Dermis microvascular lymphatic vessel endothelial cell (primary cell): ENCODE results near the gene NNT. TPM values are rescaled to one million over a fixed set of nuclear protein-coding genes. Genes with fewer than 3 reads are reported as not detected.
A peak's percentile ranks its signal among the peaks of the same experiment; 100 is the strongest.
"Not testable (repeated sequence)": the region's sequence is repeated elsewhere in the genome, so short reads cannot be mapped to it uniquely, and the experiment has no call there.

Experiments used
- DNase-seq, 2 donors: peaks; one replicate each; pipeline versions ENCODE4 v3.0.0 to v3.0.0-alpha.2; 2010; ENCODE audit warnings: low read depth in 2 of 2
- total RNA-seq: library from RNA; depleted of rRNA; stranded (reverse); fragments of >200 nt; gene quantifications from 2 replicates; pipeline ENCODE4 v1.2.1, GENCODE V29; 2014

NNT gene
- total RNA-seq, 1 donor from 2014 or later: 61.4 TPM

- DNase-seq: no peak
Measured at GRCh38 chr5:43702293-43702692, 99.3 kb downstream of the NNT start.

DNA sequence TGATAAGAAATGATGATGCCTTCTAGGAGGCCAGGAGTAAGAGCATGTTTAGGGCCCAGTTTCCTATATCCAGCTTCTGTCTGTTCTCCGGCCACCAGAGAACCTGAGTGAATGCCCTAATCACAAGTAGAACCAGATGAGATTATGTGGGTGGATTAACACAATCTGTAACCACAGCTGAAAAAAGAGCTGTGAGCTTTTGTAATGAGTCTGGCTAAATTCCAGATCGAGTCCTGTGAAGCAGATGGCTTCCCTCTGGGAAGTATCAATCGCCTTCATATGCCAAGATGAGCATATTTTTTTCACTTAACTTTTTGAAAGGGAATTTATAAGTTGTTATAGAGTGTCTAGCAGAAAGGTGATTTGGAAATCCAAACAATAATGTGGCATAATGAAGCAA lies 99.8 kb downstream of the NNT start:
- no peak for DNase-seq

DNA sequence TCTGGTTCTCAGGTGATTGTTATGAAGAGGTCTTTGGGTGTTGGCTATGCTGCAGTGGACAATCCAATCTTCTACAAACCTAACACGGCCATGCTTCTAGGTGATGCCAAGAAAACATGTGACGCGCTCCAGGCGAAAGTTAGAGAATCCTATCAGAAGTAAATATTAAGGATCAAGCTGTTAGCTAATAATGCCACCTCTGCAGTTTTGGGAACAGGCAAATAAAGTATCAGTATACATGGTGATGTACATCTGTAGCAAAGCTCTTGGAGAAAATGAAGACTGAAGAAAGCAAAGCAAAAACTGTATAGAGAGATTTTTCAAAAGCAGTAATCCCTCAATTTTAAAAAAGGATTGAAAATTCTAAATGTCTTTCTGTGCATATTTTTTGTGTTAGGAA lies 101.3 kb downstream of the NNT start:
- no peak for DNase-seq

- DNase-seq: not testable (repeated sequence)
Measured at GRCh38 chr5:43706576-43706975, 103.6 kb downstream of the NNT start.

GRCh38 chr5:43711496-43711895 lies 108.5 kb downstream of the NNT start:
- peak in 1 of 2 donors; percentile 11 for DNase-seq

DNA sequence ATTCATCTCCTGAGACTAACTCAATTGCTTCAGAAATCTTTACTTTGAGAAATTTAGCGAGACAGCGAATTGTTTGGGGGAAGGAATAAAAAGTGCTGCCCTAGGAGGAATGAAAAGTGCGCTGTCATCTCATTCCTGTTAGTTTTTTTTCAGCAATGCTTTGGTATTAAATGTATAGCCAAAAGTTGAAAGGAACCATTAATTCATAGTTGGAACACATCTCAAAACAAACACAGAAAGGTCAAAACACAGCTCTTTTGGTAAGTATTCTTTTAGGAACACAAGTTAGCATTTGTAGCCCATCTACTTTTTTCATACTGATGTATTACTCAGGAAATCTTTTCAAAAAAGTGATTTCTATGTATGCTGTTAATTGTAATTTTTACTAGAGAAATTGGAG lies 109.1 kb downstream of the NNT start:
- DNase-seq: no peak

DNA sequence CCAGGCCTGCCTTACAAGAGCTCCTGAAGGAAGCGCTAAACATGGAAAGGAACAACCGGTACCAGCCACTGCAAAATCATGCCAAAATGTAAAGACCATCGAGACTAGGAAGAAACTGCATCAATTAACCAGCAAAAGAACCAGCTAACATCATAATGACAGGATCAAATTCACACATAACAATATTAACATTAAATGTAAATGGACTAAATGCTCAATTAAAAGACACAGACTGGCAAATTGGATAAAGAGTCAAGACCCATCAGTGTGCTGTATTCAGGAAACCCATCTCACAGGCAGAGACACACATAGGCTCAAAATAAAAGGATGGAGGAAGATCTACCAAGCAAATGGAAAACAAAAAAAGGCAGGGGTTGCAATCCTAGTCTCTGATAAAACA lies 116.8 kb downstream of the NNT start:
- not testable (repeated sequence) for DNase-seq

DNA sequence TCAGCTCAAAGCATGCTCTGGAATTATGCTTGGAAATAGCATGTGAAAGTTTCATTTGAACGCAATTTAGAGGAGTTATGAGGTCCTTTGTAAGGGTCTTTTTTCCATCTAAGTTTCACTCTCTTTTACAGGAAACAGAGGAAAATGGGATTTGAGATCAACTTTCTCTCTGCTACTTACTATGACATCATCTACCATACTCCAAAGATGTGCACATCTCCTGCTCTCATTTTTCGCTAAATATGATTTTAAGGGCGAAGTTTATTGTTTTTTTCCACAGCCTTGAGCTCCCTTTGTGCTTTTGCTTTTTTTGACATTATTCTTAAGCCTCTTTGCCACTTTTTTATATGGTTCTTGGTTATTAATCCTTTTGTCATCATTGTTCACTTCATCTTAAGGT lies 125.6 kb downstream of the NNT start:
- DNase-seq: no peak

DNA sequence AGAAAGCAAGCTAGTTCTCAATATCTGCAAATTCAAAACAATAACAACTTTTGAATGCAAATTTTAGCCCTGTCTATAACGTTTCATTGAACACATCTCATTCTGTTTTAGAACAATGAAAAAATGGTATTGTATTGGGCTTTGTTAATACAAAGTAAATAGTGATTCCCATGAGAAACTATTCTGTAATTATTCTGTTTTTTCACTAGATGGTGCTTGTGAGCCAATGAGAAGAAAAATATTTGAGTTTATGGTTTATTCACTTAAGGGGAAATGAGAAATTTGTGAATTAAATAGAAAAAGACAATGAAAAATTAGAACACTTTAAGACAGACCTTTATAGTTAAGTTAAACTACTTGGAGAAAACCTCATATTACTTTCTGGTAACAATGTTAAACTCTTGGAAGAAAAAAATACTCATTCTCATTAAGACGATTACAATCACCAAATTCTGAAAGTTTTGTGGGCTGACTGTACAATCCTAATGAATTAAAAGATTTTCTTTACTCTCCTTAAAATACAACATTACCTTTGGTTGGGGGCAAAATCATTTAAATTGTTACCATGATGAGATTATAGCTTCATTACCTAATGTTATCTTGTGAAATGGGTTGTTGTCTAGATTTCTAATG lies 127.0 kb downstream of the NNT start:
- DNase-seq: peak; percentile 20 to 28

DNA sequence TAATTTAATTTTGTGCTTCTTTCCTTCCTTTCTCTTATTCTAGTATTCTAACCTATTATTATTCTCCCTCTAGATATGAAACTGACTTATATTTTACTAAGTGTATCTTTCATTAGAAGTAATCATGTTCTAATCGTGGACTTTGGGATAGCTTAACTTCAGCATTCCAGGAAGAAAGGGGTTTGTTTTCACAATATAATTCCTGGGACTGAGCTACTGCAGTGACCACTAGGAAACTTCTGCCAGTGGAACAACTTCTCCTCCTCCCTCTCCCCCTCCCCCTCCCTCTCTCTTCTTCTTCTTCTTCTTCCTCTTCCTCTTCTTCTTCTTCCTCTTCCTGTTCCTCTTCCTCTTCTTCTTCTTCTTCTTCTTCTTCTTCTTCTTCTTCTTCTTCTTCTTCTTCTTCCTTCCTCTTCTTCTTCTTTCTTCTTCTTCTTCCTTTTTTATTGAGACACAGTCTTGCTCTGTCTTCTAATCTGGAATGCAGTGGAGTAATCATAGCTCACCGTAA lies 127.9 kb downstream of the NNT start:
- DNase-seq: no peak

- no peak for DNase-seq
Measured at GRCh38 chr5:43731573-43731972, 128.6 kb downstream of the NNT start.

DNA sequence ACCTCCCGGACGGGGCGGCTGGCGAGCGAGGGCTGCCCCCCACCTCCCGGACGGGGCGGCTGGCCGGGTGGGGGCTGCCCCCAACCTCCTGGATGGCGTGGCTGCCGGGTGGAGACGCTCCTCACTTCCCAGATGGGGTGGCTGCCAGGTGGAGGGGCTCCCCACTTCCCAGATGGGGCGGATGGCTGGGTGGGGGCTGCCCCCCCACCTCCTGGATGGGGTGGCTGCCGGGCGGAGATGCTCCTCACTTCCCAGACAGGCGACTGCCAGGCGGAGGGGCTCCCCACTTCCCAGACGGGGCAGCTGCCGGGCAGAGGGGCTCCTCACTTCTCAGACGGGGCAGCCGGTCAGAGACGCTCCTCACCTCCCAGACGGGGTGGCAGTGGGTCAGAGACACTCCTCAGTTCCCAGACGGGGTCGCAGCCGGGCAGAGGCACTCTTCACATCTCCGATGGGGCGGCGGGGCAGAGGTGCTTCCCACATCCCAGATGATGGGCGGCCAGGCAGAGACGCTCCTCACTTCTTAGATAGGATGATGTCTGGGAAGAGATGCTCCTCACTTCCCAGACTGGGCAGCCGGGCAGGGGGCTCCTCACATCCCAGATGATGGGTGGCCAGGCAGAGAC lies 143.1 kb downstream of the NNT start:
- not testable (repeated sequence) for DNase-seq

DNA sequence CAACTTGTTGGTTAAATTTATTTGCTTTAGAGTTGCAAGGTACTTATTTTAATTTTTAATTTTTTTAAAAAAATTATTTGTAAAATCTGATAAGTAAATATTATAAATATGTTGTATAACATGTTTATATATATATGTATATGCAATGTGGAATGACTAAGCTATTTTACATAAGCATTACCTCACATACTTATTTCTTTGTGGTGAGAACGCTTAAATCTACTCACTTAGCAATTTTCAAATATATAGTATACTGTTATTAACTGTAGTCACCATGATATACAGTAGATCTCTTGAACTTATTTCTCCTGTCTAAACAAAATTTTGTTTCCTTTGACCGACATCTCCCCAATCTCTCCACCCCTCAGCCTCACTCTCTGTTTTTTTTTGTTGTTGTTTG lies 147.8 kb downstream of the NNT start:
- no peak for DNase-seq

DNA sequence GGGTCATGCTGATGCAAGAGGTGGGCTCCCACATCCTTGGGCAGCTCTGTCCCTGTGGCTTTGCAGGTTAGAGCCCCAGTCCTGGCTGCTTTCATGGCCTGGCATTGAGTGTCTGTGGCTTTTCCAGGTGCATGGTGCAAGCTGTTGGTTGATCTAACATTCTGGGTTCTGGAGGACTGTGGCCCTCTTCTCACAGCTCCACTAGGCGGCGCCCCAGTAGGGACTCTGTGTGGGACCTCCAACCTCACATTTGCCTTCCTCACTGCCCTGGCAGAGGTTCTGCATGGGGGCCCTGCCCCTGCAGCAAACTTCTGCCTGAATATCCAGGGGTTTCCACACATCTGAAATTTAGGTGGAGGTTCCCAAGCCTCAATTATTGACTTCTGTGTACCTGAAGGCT lies 150.1 kb downstream of the NNT start:
- no peak for DNase-seq

Other genes starting within 250 kb of the NNT start
- gene CCL28, start 190.8 kb upstream of the NNT start, total RNA-seq: 1.2 and 2.1 TPM in 2 replicates
- 4.6 and 5.8 TPM in 2 replicates for gene TMEM267, start 119.3 kb upstream of the NNT start, total RNA-seq
- gene C5orf34, start 88.0 kb upstream of the NNT start, total RNA-seq: 1.6 and 3.7 TPM in 2 replicates
- gene PAIP1, start 46.1 kb upstream of the NNT start, total RNA-seq: 74.2 and 111 TPM in 2 replicates